Lower leg skin (tissue), 3 donors: ENCODE data around the gene GLB1L2.

ENCODE experiments used
- CTCF ChIP-seq, 3 donors: fragments of 450-650 bp; IDR thresholded peaks; one replicate each; pipeline ENCODE4 v1.5.1; 2016; ENCODE audit warnings: antibody characterized with exemption in 3 of 3, mild to moderate bottlenecking in 3 of 3, moderate library complexity in 2 of 3
- POLR2A ChIP-seq, 2 donors: fragments of 450-650 bp; IDR thresholded peaks; one replicate each; pipeline ENCODE4 v1.6.1; 2016 to 2017; ENCODE audit warnings: antibody characterized with exemption in 2 of 2, mild to moderate bottlenecking in 1 of 2, moderate library complexity in 1 of 2

- TF ChIP-seq CTCF (IDR thresholded peaks at IDR 0.05) = no peak
- no peak for TF ChIP-seq POLR2A (IDR thresholded peaks at IDR 0.05)
Observed at GRCh38 chr11:134385171-134385570, 53.4 kb downstream of the GLB1L2 start.
